Erythroblast (primary cell): ENCODE data around the gene TAS1R1.

Source experiments
- DNase-seq, 2 experiments: peaks; one replicate each; lab custom pipeline; 2025; lab: John Stamatoyannopoulos, UW
- GATA1 ChIP-seq: IDR thresholded peaks from 2 replicates; pipeline ENCODE4 v1.6.1; 2011; ENCODE audit warnings: low read depth, mild to moderate bottlenecking, control low read depth, low read length, moderate library complexity
- POLR2A ChIP-seq: IDR thresholded peaks from 2 replicates; pipeline ENCODE4 v1.6.1; 2011; ENCODE audit warnings: mild to moderate bottlenecking, low read length

TAS1R1 gene

DNA sequence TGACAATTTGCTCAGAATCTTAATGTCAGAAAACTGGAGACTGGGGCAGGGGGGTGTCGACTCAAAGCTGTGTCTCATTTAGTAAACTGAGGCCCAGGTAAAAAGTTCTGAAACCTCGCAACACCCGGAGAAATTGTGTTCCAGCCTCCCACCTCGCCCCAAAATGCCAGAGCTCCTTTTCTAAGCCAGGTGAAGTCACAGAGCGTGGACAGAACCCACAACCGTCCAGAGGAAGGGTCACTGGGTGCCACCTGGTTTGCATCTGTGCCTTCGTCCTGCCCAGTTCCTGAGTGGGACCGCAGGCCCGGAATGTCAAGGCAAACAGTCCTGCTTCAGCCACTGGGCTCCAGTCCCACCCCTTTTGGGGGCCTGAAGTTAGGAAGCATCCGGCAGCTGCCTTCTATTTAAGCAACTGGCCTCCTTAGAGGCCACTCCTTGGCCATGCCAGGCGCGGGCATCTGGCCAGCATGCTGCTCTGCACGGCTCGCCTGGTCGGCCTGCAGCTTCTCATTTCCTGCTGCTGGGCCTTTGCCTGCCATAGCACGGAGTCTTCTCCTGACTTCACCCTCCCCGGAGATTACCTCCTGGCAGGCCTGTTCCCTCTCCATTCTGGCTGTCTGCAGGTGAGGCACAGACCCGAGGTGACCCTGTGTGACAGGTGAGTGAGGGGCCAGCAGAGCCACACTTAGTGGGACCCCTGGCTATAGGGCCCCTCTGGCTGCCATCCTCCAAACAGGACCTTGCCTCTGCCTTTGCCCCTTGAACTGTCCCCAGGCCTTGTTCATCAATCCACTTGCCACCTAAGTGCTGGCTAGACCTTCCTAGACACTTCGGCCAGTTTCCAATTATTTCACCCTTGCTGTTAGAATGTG lies at the start of gene TAS1R1:
TAS1R1 (plus strand) TSS at position 401 of the 872 bp plus-strand sequence; CDS start at position 468, 67 bp downstream.
- no peak for TF ChIP-seq POLR2A
- no peak for TF ChIP-seq GATA1

GRCh38 chr1:6505367-6506209 lies 49.5 kb upstream of the TAS1R1 start:
- TF ChIP-seq POLR2A (no peak), GATA1 (no peak)
- no peak for DNase-seq

More for the DNA sequence above, at the start of gene TAS1R1:
- DNase-seq, result no peak

GRCh38 chr1:6506210-6507036 lies 48.7 kb upstream of the TAS1R1 start:
- TF ChIP-seq POLR2A, result no peak
- no peak for TF ChIP-seq GATA1
- DNase-seq, result no peak

- DNase-seq, result no peak
- TF ChIP-seq POLR2A, result no peak
- TF ChIP-seq GATA1, result no peak
These were observed 48.1 kb upstream of the TAS1R1 start for GRCh38 chr1:6507037-6507428.

- no peak for DNase-seq
- TF ChIP-seq GATA1, result no peak
- TF ChIP-seq POLR2A, result no peak
These were observed 47.6 kb upstream of the TAS1R1 start for GRCh38 chr1:6507461-6507911.

DNA sequence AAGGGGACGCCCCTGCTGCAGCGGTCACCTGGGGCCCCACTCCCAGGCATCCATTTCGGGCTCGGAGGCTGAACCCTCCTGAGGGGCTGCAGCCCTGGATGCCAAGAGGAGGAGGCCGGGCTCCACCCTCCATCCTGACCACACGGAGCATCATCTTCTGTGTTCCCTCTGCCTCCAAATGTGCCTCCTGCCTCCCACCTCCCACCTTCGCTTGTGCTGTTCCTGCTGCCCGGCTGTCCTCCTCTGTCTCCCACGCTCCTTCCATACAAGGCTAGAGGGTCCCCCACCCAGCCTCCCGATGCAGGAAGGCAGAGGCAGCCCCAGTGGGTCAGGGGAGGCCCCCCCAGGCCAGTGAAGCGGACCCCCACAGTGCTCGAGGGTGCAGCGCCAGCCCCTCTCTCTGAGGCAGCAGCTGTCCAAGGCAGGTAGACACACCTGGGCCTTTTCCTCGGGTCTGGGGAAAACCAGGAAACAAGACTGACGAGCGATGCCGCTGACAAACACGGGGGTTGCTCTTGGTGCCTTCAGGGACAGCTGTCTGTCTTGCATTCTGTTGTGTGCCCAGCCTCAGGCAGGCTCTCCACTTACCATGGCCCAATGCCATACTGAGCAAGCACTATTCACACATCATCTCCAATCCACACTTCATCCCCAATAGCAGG lies 46.8 kb upstream of the TAS1R1 start:
- TF ChIP-seq GATA1, result no peak
- TF ChIP-seq POLR2A, result no peak
- no peak for DNase-seq

- no peak for TF ChIP-seq GATA1
- no peak for TF ChIP-seq POLR2A
- no peak for DNase-seq
These were observed 46.3 kb upstream of the TAS1R1 start for GRCh38 chr1:6508816-6509189.

- DNase-seq, result no peak
- TF ChIP-seq POLR2A, result no peak
These were observed 45.7 kb upstream of the TAS1R1 start for GRCh38 chr1:6509220-6509918.

DNA sequence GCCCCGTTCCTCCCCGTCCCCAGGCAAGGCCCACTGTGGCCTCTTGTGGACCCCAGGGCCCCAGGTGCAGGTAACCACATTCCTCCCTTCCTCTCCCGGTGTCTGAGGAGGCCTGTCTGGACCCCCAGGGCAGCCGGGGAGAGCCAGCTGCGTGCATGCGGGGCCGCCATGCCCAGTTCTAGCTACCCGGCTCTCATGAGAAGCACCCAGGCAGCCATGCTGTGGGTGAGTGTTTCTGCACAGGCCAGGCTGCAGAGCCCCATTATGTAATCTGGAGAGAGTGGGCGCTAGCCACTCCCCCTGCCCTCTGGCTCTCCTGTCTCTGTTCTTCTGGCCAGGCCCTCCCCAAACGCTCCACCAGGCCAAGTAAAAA lies 45.2 kb upstream of the TAS1R1 start:
- DNase-seq, result no peak
- TF ChIP-seq GATA1 (no peak), POLR2A (no peak)

GRCh38 chr1:6510493-6510892 lies 44.6 kb upstream of the TAS1R1 start:
- TF ChIP-seq POLR2A (no peak), GATA1 (no peak)
- no peak for DNase-seq

- TF ChIP-seq POLR2A, result no peak
- TF ChIP-seq GATA1, result no peak
- no peak for DNase-seq
These were observed 44.1 kb upstream of the TAS1R1 start for GRCh38 chr1:6511056-6511455.

- DNase-seq, result no peak
- no peak for TF ChIP-seq POLR2A
- TF ChIP-seq GATA1, result no peak
These were observed 43.4 kb upstream of the TAS1R1 start for GRCh38 chr1:6511561-6512244.
